Neural cell (in vitro differentiated cells): Measurements from ENCODE around the gene PBXIP1. TPM values are rescaled to one million over a fixed set of nuclear protein-coding genes. Genes with fewer than 3 reads are reported as not detected.

Source experiments
- H2AFZ ChIP-seq: fragments of 200-600, 300-800 bp; sonication (generic), shearing (Covaris generic); 2 replicates; pipeline ENCODE4 v1.6.0; 2014; ENCODE audit warnings: low read depth, mild to moderate bottlenecking, antibody characterized with exemption, low read length, moderate library complexity
- H3F3A ChIP-seq: fragments of 200-600 bp; shearing (Covaris generic); 2 replicates; pipeline ENCODE4 v1.6.1; 2016; ENCODE audit warnings: mild to moderate bottlenecking, moderate library complexity, mixed read lengths, antibody characterized with exemption, low read length; ENCODE audit not compliant: insufficient read depth, poor library complexity, severe bottlenecking
- H3K27ac ChIP-seq: fragments of 200-600, 300-800 bp; sonication (generic), shearing (Covaris generic); 2 replicates; pipeline ENCODE4 v1.5.1; 2014; ENCODE audit warnings: mild to moderate bottlenecking, low read length, moderate library complexity
- H3K27me3 ChIP-seq: fragments of 300-800, 200-600 bp; sonication (generic), shearing (Covaris generic); 2 replicates; pipeline ENCODE4 v1.6.0; 2014; ENCODE audit warnings: mild to moderate bottlenecking, low read depth, low read length, moderate library complexity; ENCODE audit not compliant: insufficient read depth
- H3K36me3 ChIP-seq: fragments of 300-800, 200-600 bp; sonication (generic), shearing (Covaris generic); 2 replicates; pipeline ENCODE4 v1.5.1; 2014; ENCODE audit warnings: mild to moderate bottlenecking, antibody characterized with exemption, low read length, moderate library complexity; ENCODE audit not compliant: insufficient read depth
- H3K4me2 ChIP-seq: fragments of 300-800, 200-600 bp; sonication (generic), shearing (Covaris generic); 2 replicates; pipeline ENCODE4 v1.6.0; 2014; ENCODE audit warnings: mild to moderate bottlenecking, low read length
- H3K4me3 ChIP-seq: fragments of 300-800, 200-600 bp; sonication (generic), shearing (Covaris generic); 2 replicates; pipeline ENCODE4 v1.5.1; 2014; ENCODE audit warnings: mild to moderate bottlenecking, low read length, moderate library complexity
- H3K79me2 ChIP-seq: fragments of 200-600 bp; shearing (Covaris generic); replicated peaks from 2 replicates; pipeline ENCODE4 v1.6.0; 2014; ENCODE audit warnings: mild to moderate bottlenecking, low read length, moderate library complexity; ENCODE audit not compliant: insufficient read depth
- H3K9ac ChIP-seq: fragments of 300-800, 200-600 bp; sonication (generic), shearing (Covaris generic); 2 replicates; pipeline ENCODE4 v1.6.1; 2016; ENCODE audit warnings: mild to moderate bottlenecking, low read length, mixed read lengths
- H3K9me2 ChIP-seq: fragments of 200-600 bp; shearing (Covaris generic); 2 replicates; pipeline ENCODE4 v1.6.1; 2016; ENCODE audit warnings: mild to moderate bottlenecking, low read length, mixed read lengths; ENCODE audit not compliant: insufficient read depth
- H3K9me3 ChIP-seq: fragments of 200-600, 300-800 bp; sonication (generic), shearing (Covaris generic); 2 replicates; pipeline ENCODE4 v1.6.1; 2016; ENCODE audit warnings: mild to moderate bottlenecking, mixed run types, low read length, moderate library complexity, mixed read lengths
- H4K20me1 ChIP-seq: fragments of 200-600 bp; shearing (Covaris generic); 2 replicates; pipeline ENCODE4 v1.6.1; 2016; ENCODE audit warnings: mild to moderate bottlenecking, mixed run types; ENCODE audit not compliant: insufficient read depth
- CTCF ChIP-seq: fragments of 450-650 bp; IDR thresholded peaks from 2 replicates; pipeline ENCODE4 v1.5.1; 2014; ENCODE audit warnings: antibody characterized with exemption, mild to moderate bottlenecking, moderate library complexity; ENCODE audit not compliant: poor library complexity, severe bottlenecking
- MXI1 ChIP-seq: fragments of 450-650 bp; conservative IDR thresholded peaks from 2 replicates; pipeline ENCODE4 v1.6.1; 2014; ENCODE audit warnings: antibody characterized with exemption, mild to moderate bottlenecking; ENCODE audit not compliant: poor library complexity, severe bottlenecking
- POLR2AphosphoS5 ChIP-seq: IDR thresholded peaks from 2 replicates; pipeline ENCODE4 v1.6.1; 2012
- REST ChIP-seq: IDR thresholded peaks from 2 replicates; pipeline ENCODE4 v1.6.1; 2012; ENCODE audit warnings: borderline replicate concordance
- TAF1 ChIP-seq: IDR thresholded peaks from 2 replicates; pipeline ENCODE4 v1.6.1; 2012; ENCODE audit warnings: low read depth
- polyA plus RNA-seq: library from polyadenylated mRNA; depleted of rRNA; stranded (reverse); fragments of >200 nt; gene quantifications from 2 replicates; pipeline ENCODE4 v1.2.3, GENCODE V29; 2014

PBXIP1 gene
- polyA plus RNA-seq, 1 donor from 2014 or later: 5.4 TPM

GRCh38 chr1:155001675-155002463, 46.0 kb upstream of the PBXIP1 start:
- Histone ChIP-seq H3K36me3 (no peaks in the 10 kb centered on the region), H3K27me3 (peaks cover 9% of the 10 kb centered on the region), H3K4me3 (peak overlapping the region; percentile 79), H3K4me2 (peak overlapping the region; percentile 94), H4K20me1 (no peaks in the 10 kb centered on the region), H3K79me2 (no peaks in the 10 kb centered on the region), H3K9ac (peak overlapping the region; percentile 66), H2AFZ (peak overlapping the region; percentile 45), H3K9me2 (no peaks in the 10 kb centered on the region), H3K9me3 (no peaks in the 10 kb centered on the region), H3F3A (peaks cover 3% of the 10 kb centered on the region), H3K27ac (peak overlapping the region; percentile 47)
- TF ChIP-seq POLR2AphosphoS5 (peak; percentile 34), CTCF (peak; percentile 43), TAF1 (no peak)

GRCh38 chr1:155001425-155001674, 45.5 kb upstream of the PBXIP1 start:
- H3F3A ChIP-seq: peaks cover 3% of the 10 kb centered on the region
- H3K27ac ChIP-seq: peak overlapping the region; percentile 47
- no peaks in the 10 kb centered on the region for H4K20me1 ChIP-seq
- no peaks in the 10 kb centered on the region for H3K9me3 ChIP-seq
- H3K79me2 ChIP-seq: no peaks in the 10 kb centered on the region
- peak overlapping the region; percentile 66 for H3K9ac ChIP-seq
- TF ChIP-seq REST: no peak
- no peak for TF ChIP-seq CTCF
- TF ChIP-seq MXI1: no peak
- no peak for TF ChIP-seq TAF1
- H3K27me3 ChIP-seq: peaks cover 9% of the 10 kb centered on the region
- peak overlapping the region; percentile 94 for H3K4me2 ChIP-seq
- H3K36me3 ChIP-seq: no peaks in the 10 kb centered on the region
- H2AFZ ChIP-seq: peak overlapping the region; percentile 45
- no peaks in the 10 kb centered on the region for H3K9me2 ChIP-seq
- H3K4me3 ChIP-seq: peak overlapping the region; percentile 79
